HEK293 (cell line): Measurements from ENCODE around the gene ZBTB48.

Experiments
- CTCF ChIA-PET: fragments of 350-600 bp; formaldehyde crosslinking; extraction: SDS; loops from one replicate; lab custom pipeline; 2021; ENCODE audit warnings: antibody characterized with exemption; lab: Yijun Ruan, JAX
- POLR2A ChIA-PET: fragments of 300-600 bp; formaldehyde crosslinking; extraction: SDS; loops from one replicate; lab custom pipeline; 2020; ENCODE audit warnings: antibody characterized with exemption, inconsistent platforms; lab: Yijun Ruan, JAX
- H3K27ac ChIP-seq: fragments of 200-500 bp; sonication (Bioruptor generic); 2 replicates; pipeline ENCODE4 v1.5.1; 2014; ENCODE audit warnings: low read depth, low read length, control low read depth, inconsistent platforms; ENCODE audit errors: extremely low read depth
- H3K36me3 ChIP-seq, 2 experiments: fragments of 200-500 bp in 1 of 2; sonication (Bioruptor generic) in 1 of 2; 1 replicate in 1 of 2; 2 replicates in 1 of 2; pipeline ENCODE4 v1.5.1; 2014 to 2017; ENCODE audit warnings: inconsistent platforms in 2 of 2, low read length in 2 of 2; ENCODE audit not compliant: control insufficient read depth in 2 of 2, insufficient read depth in 1 of 2
- H3K4me1 ChIP-seq: fragments of 200-500 bp; sonication (Bioruptor generic); 2 replicates; pipeline ENCODE4 v1.5.1; 2014; ENCODE audit warnings: mild to moderate bottlenecking, low read length, inconsistent platforms; ENCODE audit not compliant: control insufficient read depth, insufficient read depth
- H3K4me3 ChIP-seq: 2 replicates; pipeline ENCODE4 v1.5.1; 2011; ENCODE audit warnings: low read depth, mild to moderate bottlenecking, control low read depth, low read length, moderate library complexity
- H3K9me3 ChIP-seq: fragments of 200-500 bp; sonication (Bioruptor generic); 2 replicates; pipeline ENCODE4 v1.5.1; 2014; ENCODE audit warnings: low read depth, low read length, inconsistent platforms; ENCODE audit not compliant: control insufficient read depth, insufficient read depth
- EGR2 ChIP-seq: fragments of 450-650 bp; formaldehyde crosslinking; IDR thresholded peaks from 2 replicates; pipeline ENCODE4 v1.5.1; 2016; ENCODE audit warnings: low read depth, missing biosample characterization, missing genetic modification characterization
- FEZF1 ChIP-seq: fragments of 450-650 bp; formaldehyde crosslinking; IDR thresholded peaks from 2 replicates; pipeline ENCODE4 v1.5.1; 2016; ENCODE audit warnings: missing biosample characterization, missing genetic modification characterization
- PATZ1 ChIP-seq: fragments of 450-650 bp; formaldehyde crosslinking; IDR thresholded peaks from 2 replicates; pipeline ENCODE4 v1.5.1; 2016; ENCODE audit warnings: missing biosample characterization, missing genetic modification characterization
- SP2 ChIP-seq: fragments of 450-650 bp; formaldehyde crosslinking; IDR thresholded peaks from 2 replicates; pipeline ENCODE4 v1.5.1; 2016; ENCODE audit warnings: missing biosample characterization, missing genetic modification characterization
- SP3 ChIP-seq: fragments of 450-650 bp; formaldehyde crosslinking; IDR thresholded peaks from 2 replicates; pipeline ENCODE4 v1.5.1; 2016; ENCODE audit warnings: missing biosample characterization, missing genetic modification characterization
- YY1 ChIP-seq: fragments of 450-650 bp; formaldehyde crosslinking; IDR thresholded peaks from 2 replicates; pipeline ENCODE4 v1.5.1; 2018; ENCODE audit warnings: missing biosample characterization, missing genetic modification characterization
- ZBTB17 ChIP-seq: fragments of 450-650 bp; formaldehyde crosslinking; IDR thresholded peaks from 2 replicates; pipeline ENCODE4 v1.5.1; 2016; ENCODE audit warnings: missing biosample characterization, missing genetic modification characterization
- ZBTB49 ChIP-seq: fragments of 450-650 bp; formaldehyde crosslinking; IDR thresholded peaks from 2 replicates; pipeline ENCODE4 v1.5.1; 2016; ENCODE audit warnings: missing biosample characterization, missing genetic modification characterization, low read depth
- ZBTB6 ChIP-seq: fragments of 450-650 bp; formaldehyde crosslinking; IDR thresholded peaks from 2 replicates; pipeline ENCODE4 v1.5.1; 2017; ENCODE audit warnings: missing biosample characterization, missing genetic modification characterization
- ZIC2 ChIP-seq: fragments of 450-650 bp; formaldehyde crosslinking; IDR thresholded peaks from 2 replicates; pipeline ENCODE4 v1.5.1; 2016; ENCODE audit warnings: missing biosample characterization, missing genetic modification characterization
- ZNF132 ChIP-seq: fragments of 450-650 bp; formaldehyde crosslinking; IDR thresholded peaks from 2 replicates; pipeline ENCODE4 v1.5.1; 2017; ENCODE audit warnings: missing biosample characterization, missing genetic modification characterization, borderline replicate concordance
- ZNF2 ChIP-seq: fragments of 450-650 bp; formaldehyde crosslinking; IDR thresholded peaks from 2 replicates; pipeline ENCODE4 v1.5.1; 2016; ENCODE audit warnings: missing biosample characterization, missing genetic modification characterization
- ZNF23 ChIP-seq: fragments of 450-650 bp; formaldehyde crosslinking; IDR thresholded peaks from 2 replicates; pipeline ENCODE4 v1.5.1; 2016; ENCODE audit warnings: missing biosample characterization, missing genetic modification characterization, borderline replicate concordance
- ZNF350 ChIP-seq: fragments of 450-650 bp; formaldehyde crosslinking; IDR thresholded peaks from 2 replicates; pipeline ENCODE4 v1.5.0; 2017; ENCODE audit warnings: missing biosample characterization, mild to moderate bottlenecking, missing genetic modification characterization
- ZNF37A ChIP-seq: fragments of 450-650 bp; IDR thresholded peaks from 2 replicates; pipeline ENCODE4 v1.5.1; 2018; ENCODE audit warnings: missing biosample characterization, missing genetic modification characterization
- ZNF416 ChIP-seq: fragments of 450-650 bp; formaldehyde crosslinking; IDR thresholded peaks from 2 replicates; pipeline ENCODE4 v1.5.1; 2016; ENCODE audit warnings: missing biosample characterization, missing genetic modification characterization
- ZNF473 ChIP-seq: fragments of 450-650 bp; formaldehyde crosslinking; IDR thresholded peaks from 2 replicates; pipeline ENCODE4 v1.5.1; 2017; ENCODE audit warnings: missing biosample characterization, missing genetic modification characterization
- ZNF600 ChIP-seq: fragments of 450-650 bp; formaldehyde crosslinking; IDR thresholded peaks from 2 replicates; pipeline ENCODE4 v1.5.1; 2016; ENCODE audit warnings: missing biosample characterization, missing genetic modification characterization
- ZNF621 ChIP-seq: fragments of 450-650 bp; formaldehyde crosslinking; IDR thresholded peaks from 2 replicates; pipeline ENCODE4 v1.5.1; 2017; ENCODE audit warnings: missing biosample characterization, missing genetic modification characterization
- ZNF623 ChIP-seq: fragments of 450-650 bp; formaldehyde crosslinking; IDR thresholded peaks from 2 replicates; pipeline ENCODE4 v1.5.1; 2016; ENCODE audit warnings: missing biosample characterization, missing genetic modification characterization
- ZNF785 ChIP-seq: fragments of 450-650 bp; formaldehyde crosslinking; IDR thresholded peaks from 2 replicates; pipeline ENCODE4 v1.5.1; 2016; ENCODE audit warnings: missing biosample characterization, missing genetic modification characterization
- ZXDB ChIP-seq: fragments of 450-650 bp; formaldehyde crosslinking; IDR thresholded peaks from 2 replicates; pipeline ENCODE4 v1.5.1; 2016; ENCODE audit warnings: missing biosample characterization, missing genetic modification characterization
- TF ChIP-seq, protein P1 (sequence below): fragments of 450-650 bp; formaldehyde crosslinking; IDR thresholded peaks from 2 replicates; pipeline ENCODE4 v1.5.1; 2016; ENCODE audit warnings: missing biosample characterization, missing genetic modification characterization, borderline replicate concordance
- TF ChIP-seq, protein P2 (sequence below): fragments of 450-650 bp; formaldehyde crosslinking; IDR thresholded peaks from 2 replicates; pipeline ENCODE4 v1.5.1; 2016; ENCODE audit warnings: missing biosample characterization, missing genetic modification characterization

Gene ZBTB48

DNA sequence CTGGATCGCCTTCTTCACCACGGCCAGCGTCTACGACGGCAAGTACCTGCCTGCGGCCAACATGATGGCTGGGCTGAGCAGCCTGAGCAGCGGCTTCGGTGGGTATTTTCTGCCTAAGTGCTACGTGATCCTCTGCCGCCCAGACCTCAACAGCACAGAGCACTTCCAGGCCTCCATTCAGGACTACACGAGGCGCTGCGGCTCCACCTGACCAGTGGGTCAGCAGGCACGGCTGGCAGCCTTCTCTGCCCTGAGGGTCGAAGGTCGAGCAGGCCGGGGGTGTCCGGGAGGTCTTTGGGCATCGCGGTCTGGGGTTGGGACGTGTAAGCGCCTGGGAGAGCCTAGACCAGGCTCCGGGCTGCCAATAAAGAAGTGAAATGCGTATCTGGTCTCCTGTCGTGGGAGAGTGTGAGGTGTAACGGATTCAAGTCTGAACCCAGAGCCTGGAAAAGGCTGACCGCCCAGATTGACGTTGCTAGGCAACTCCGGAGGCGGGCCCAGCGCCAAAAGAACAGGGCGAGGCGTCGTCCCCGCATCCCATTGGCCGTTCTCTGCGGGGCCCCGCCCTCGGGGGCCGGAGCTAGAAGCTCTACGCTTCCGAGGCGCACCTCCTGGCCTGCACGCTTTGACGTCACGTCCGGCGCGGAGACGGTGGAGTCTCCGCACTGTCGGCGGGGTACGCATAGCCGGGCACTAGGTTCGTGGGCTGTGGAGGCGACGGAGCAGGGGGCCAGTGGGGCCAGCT, at the start of gene ZBTB48 (continued):
- TF ChIP-seq, protein P1, sequence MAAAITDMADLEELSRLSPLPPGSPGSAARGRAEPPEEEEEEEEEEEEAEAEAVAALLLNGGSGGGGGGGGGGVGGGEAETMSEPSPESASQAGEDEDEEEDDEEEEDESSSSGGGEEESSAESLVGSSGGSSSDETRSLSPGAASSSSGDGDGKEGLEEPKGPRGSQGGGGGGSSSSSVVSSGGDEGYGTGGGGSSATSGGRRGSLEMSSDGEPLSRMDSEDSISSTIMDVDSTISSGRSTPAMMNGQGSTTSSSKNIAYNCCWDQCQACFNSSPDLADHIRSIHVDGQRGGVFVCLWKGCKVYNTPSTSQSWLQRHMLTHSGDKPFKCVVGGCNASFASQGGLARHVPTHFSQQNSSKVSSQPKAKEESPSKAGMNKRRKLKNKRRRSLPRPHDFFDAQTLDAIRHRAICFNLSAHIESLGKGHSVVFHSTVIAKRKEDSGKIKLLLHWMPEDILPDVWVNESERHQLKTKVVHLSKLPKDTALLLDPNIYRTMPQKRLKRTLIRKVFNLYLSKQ (tag by site-specific recombination): no peak
- TF ChIP-seq PATZ1 (tag by site-specific recombination) (peak; percentile 77), ZNF785 (tag by site-specific recombination) (no peak), ZNF600 (tag by site-specific recombination) (peak; percentile 87), ZBTB6 (peak; percentile 9; the same call in 1 of the 2 replicates), SP3 (tag by site-specific recombination) (peak; percentile 78), ZBTB17 (tag by site-specific recombination) (peak; percentile 90), ZXDB (peak; percentile 57; the same call in 1 of the 2 replicates), FEZF1 (tag by site-specific recombination) (peak; percentile 81)

- ChIA-PET CTCF (interaction anchor here (0.7 kb wide), 1 partner anchor 128 kb away, joined by 3 read pairs; no protein-coding TSS in a partner anchor), POLR2A (no interaction called here)
- TF ChIP-seq SP2 (no peak), SP3 (tag by site-specific recombination) (no peak)
- Histone ChIP-seq H3K4me3 (no peak overlapping the region), H3K27ac (no peak overlapping the region), H3K9me3 (no peaks in the 10 kb centered on the region), H3K4me1 (no peaks in the 10 kb centered on the region), H3K36me3 (peaks cover 49 to 94% of the 10 kb centered on the region in 2 experiments)
These were observed 49.2 kb upstream of the ZBTB48 start for GRCh38 chr1:6530504-6531160.

DNA sequence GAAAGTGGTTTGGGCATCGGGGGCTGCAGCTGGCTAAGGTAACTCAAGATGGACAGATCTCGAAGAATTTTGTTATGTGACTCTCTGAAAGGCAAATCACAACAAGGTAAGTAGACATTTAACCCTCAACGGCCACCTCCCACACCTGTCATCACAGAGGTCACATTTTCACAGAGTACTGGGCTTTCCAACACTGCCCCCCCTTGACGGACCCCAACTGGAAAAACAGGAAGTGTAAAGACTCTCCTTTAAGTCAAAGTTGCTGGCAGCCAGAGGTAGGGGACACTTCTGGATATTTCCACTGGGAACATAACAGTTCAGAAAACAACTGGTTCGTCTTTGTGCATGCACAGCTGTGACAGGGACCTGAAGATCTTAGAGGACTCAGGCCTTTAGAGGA, 47.8 kb upstream of the ZBTB48 start:
- H3K4me3 ChIP-seq: no peak overlapping the region
- H3K27ac ChIP-seq: no peak overlapping the region
- no peaks in the 10 kb centered on the region for H3K9me3 ChIP-seq
- ChIA-PET POLR2A (no interaction called here), CTCF (no interaction called here)
- no peaks in the 10 kb centered on the region for H3K4me1 ChIP-seq
- peaks cover 46 to 89% of the 10 kb centered on the region in 2 experiments for H3K36me3 ChIP-seq
- TF ChIP-seq ZNF2 (no peak), ZNF416 (tag by site-specific recombination) (no peak), ZNF473 (tag by site-specific recombination) (no peak), ZNF23 (no peak), ZNF350 (tag by site-specific recombination) (no peak), ZBTB49 (tag by site-specific recombination) (no peak), ZNF37A (tag by site-specific recombination) (no peak), ZNF621 (tag by site-specific recombination) (no peak), ZNF623 (tag by site-specific recombination) (no peak), EGR2 (tag by site-specific recombination) (no peak), ZNF132 (no peak), YY1 (tag by site-specific recombination) (no peak), ZIC2 (tag by site-specific recombination) (no peak)
- TF ChIP-seq, protein P2, sequence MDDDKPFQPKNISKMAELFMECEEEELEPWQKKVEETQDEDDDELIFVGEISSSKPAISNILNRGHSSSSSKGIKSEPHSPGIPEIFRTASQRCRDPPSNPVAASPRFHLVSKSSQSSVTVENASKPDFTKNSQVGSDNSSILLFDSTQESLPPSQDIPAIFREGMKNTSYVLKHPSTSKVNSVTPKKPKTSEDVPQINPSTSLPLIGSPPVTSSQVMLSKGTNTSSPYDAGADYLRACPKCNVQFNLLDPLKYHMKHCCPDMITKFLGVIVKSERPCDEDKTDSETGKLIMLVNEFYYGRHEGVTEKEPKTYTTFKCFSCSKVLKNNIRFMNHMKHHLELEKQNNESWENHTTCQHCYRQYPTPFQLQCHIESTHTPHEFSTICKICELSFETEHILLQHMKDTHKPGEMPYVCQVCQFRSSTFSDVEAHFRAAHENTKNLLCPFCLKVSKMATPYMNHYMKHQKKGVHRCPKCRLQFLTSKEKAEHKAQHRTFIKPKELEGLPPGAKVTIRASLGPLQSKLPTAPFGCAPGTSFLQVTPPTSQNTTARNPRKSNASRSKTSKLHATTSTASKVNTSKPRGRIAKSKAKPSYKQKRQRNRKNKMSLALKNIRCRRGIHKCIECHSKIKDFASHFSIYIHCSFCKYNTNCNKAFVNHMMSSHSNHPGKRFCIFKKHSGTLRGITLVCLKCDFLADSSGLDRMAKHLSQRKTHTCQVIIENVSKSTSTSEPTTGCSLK (tag by site-specific recombination): no peak
